ENCODE measurements around the gene KDM5D. TPM values are rescaled to one million over a fixed set of nuclear protein-coding genes. Genes with fewer than 3 reads are reported as not detected.

KDM5D gene
- total and polyA plus RNA-seq, 4 donors, result 0.31 to 19.7 TPM; not detected in 2

GRCh38 chrY:19742153-19742552 lies 2.4 kb downstream of the KDM5D start:
- no peak overlapping the region for H3K9ac ChIP-seq (ENCODE audit: insufficient read depth in 1 of 2, low read length in 2 of 2)
- no peaks in the 10 kb centered on the region for H3K27me3 ChIP-seq (ENCODE audit: control insufficient read depth in 3 of 3, insufficient read depth in 3 of 3, low read length in 2 of 3)
- H3K4me3 ChIP-seq, result no peak overlapping the region
- H3K36me3 ChIP-seq (ENCODE audit: control insufficient read depth in 4 of 4, insufficient read depth in 4 of 4, low read length in 4 of 4), result peaks cover 0 to 8% (median 0%) of the 10 kb centered on the region in 4 donors
- no peak overlapping the region for H3K27ac ChIP-seq (ENCODE audit: low read depth in 1 of 2, low read length in 1 of 2)
- ATAC-seq (ENCODE audit: insufficient read depth, low FRiP score) (no peak), DNase-seq (no peak)
- H3K4me1 ChIP-seq (ENCODE audit: control insufficient read depth in 5 of 5, insufficient read depth in 5 of 5, low read length in 5 of 5), result peaks cover 0 to 3% (median 0%) of the 10 kb centered on the region in 5 donors
- no peaks in the 10 kb centered on the region for H3K9me3 ChIP-seq (ENCODE audit: control insufficient read depth in 4 of 4, insufficient read depth in 3 of 4, low read length in 3 of 4)
- TF ChIP-seq, protein P1, sequence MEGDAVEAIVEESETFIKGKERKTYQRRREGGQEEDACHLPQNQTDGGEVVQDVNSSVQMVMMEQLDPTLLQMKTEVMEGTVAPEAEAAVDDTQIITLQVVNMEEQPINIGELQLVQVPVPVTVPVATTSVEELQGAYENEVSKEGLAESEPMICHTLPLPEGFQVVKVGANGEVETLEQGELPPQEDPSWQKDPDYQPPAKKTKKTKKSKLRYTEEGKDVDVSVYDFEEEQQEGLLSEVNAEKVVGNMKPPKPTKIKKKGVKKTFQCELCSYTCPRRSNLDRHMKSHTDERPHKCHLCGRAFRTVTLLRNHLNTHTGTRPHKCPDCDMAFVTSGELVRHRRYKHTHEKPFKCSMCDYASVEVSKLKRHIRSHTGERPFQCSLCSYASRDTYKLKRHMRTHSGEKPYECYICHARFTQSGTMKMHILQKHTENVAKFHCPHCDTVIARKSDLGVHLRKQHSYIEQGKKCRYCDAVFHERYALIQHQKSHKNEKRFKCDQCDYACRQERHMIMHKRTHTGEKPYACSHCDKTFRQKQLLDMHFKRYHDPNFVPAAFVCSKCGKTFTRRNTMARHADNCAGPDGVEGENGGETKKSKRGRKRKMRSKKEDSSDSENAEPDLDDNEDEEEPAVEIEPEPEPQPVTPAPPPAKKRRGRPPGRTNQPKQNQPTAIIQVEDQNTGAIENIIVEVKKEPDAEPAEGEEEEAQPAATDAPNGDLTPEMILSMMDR (IDR thresholded peaks at IDR 0.05; ENCODE audit: control extremely low read depth, extremely low read depth), result no peak

GRCh38 chrY:19734425-19734824 lies 10.1 kb downstream of the KDM5D start:
- no peak overlapping the region for H3K27ac ChIP-seq (ENCODE audit: low read depth in 1 of 2, low read length in 1 of 2)
- no peak overlapping the region for H3K9ac ChIP-seq (ENCODE audit: insufficient read depth in 1 of 2, low read length in 2 of 2)
- no peaks in the 10 kb centered on the region for H3K9me3 ChIP-seq (ENCODE audit: control insufficient read depth in 4 of 4, insufficient read depth in 3 of 4, low read length in 3 of 4)
- ATAC-seq (ENCODE audit: insufficient read depth, low FRiP score), result no peak
- H3K4me3 ChIP-seq, result no peak overlapping the region
- no peak for DNase-seq
- no peaks in the 10 kb centered on the region for H3K27me3 ChIP-seq (ENCODE audit: control insufficient read depth in 3 of 3, insufficient read depth in 3 of 3, low read length in 2 of 3)
- TF ChIP-seq, protein P1 (IDR thresholded peaks at IDR 0.05; ENCODE audit: control extremely low read depth, extremely low read depth), result no peak
- peaks cover 0 to 7% (median 0%) of the 10 kb centered on the region in 5 donors for H3K4me1 ChIP-seq (ENCODE audit: control insufficient read depth in 5 of 5, insufficient read depth in 5 of 5, low read length in 5 of 5)
- H3K36me3 ChIP-seq (ENCODE audit: control insufficient read depth in 4 of 4, insufficient read depth in 4 of 4, low read length in 4 of 4), result peaks cover 0 to 3% (median 0%) of the 10 kb centered on the region in 4 donors
- 93% methylated on average over 1 of the region's 1 CpG; no CpG with 5 or more reads in 1 of the 2 donors for WGBS, 2 donors

- DNase-seq, result no peak
- Histone ChIP-seq H3K36me3 (ENCODE audit: control insufficient read depth in 4 of 4, insufficient read depth in 4 of 4, low read length in 4 of 4) (peaks cover 0 to 25% (median 0%) of the 10 kb centered on the region in 4 donors), H3K9me3 (ENCODE audit: control insufficient read depth in 4 of 4, insufficient read depth in 3 of 4, low read length in 3 of 4) (no peaks in the 10 kb centered on the region), H3K27me3 (ENCODE audit: control insufficient read depth in 3 of 3, insufficient read depth in 3 of 3, low read length in 2 of 3) (no peaks in the 10 kb centered on the region), H3K4me1 (ENCODE audit: control insufficient read depth in 5 of 5, insufficient read depth in 5 of 5, low read length in 5 of 5) (no peaks in the 10 kb centered on the region), H3K9ac (ENCODE audit: insufficient read depth in 1 of 2, low read length in 2 of 2) (no peak overlapping the region), H3K4me3 (no peak overlapping the region), H3K27ac (ENCODE audit: low read depth in 1 of 2, low read length in 1 of 2) (no peak overlapping the region)
- ATAC-seq (ENCODE audit: insufficient read depth, low FRiP score), result no peak
- TF ChIP-seq, protein P1 (IDR thresholded peaks at IDR 0.05; ENCODE audit: control extremely low read depth, extremely low read depth), result no peak
Measured at GRCh38 chrY:19717950-19718349, 26.6 kb downstream of the KDM5D start.

DNA sequence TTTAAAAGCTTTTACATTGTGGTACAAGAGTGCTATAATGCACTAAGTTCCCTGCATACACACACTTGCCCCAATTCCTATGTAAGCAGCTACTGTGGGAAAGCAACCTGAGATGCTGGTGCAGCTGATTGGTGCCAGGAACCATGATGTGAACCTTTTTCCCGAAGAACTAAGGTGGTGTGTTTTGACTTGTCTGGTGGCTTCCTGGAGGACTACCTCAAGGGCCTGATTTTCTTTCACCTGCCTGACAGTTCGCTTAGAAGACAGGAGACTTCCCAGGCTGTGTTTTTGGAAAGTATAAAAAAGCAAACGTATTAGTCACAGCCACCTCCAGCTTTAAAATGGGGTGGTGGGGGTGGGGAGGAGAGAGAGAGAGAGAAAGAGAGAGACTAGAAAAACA lies 27.4 kb downstream of the KDM5D start:
- WGBS, 2 donors, result 93% methylated on average over 3 of the region's 3 CpGs; no CpG with 5 or more reads in 1 of the 2 donors
- Histone ChIP-seq H3K27me3 (ENCODE audit: control insufficient read depth in 3 of 3, insufficient read depth in 3 of 3, low read length in 2 of 3) (no peaks in the 10 kb centered on the region), H3K4me1 (ENCODE audit: control insufficient read depth in 5 of 5, insufficient read depth in 5 of 5, low read length in 5 of 5) (no peaks in the 10 kb centered on the region), H3K9ac (ENCODE audit: insufficient read depth in 1 of 2, low read length in 2 of 2) (no peak overlapping the region), H3K36me3 (ENCODE audit: control insufficient read depth in 4 of 4, insufficient read depth in 4 of 4, low read length in 4 of 4) (peaks cover 0 to 25% (median 0%) of the 10 kb centered on the region in 4 donors), H3K9me3 (ENCODE audit: control insufficient read depth in 4 of 4, insufficient read depth in 3 of 4, low read length in 3 of 4) (no peaks in the 10 kb centered on the region), H3K27ac (ENCODE audit: low read depth in 1 of 2, low read length in 1 of 2) (no peak overlapping the region), H3K4me3 (no peak overlapping the region)
- TF ChIP-seq, protein P1 (IDR thresholded peaks at IDR 0.05; ENCODE audit: control extremely low read depth, extremely low read depth), result no peak
- no peak for DNase-seq
- no peak for ATAC-seq (ENCODE audit: insufficient read depth, low FRiP score)

All from lung (tissue), 12 donors.